Islet precursor cell (in vitro differentiated cells): Measurements from ENCODE around the gene ESYT2.

ENCODE experiments used
- DNase-seq: peaks from one replicate; pipeline ENCODE4 v3.0.0-alpha.2; 2018

ESYT2 gene

GRCh38 chr7:158738841-158739240 lies 90.5 kb downstream of the ESYT2 start:
- no peak for DNase-seq

- DNase-seq: no peak
These were observed 92.1 kb downstream of the ESYT2 start for GRCh38 chr7:158737064-158737695.

- no peak for DNase-seq
These were observed 93.4 kb downstream of the ESYT2 start for GRCh38 chr7:158735935-158736334.

- no peak for DNase-seq
These were observed 94.4 kb downstream of the ESYT2 start for GRCh38 chr7:158734861-158735260.

DNA sequence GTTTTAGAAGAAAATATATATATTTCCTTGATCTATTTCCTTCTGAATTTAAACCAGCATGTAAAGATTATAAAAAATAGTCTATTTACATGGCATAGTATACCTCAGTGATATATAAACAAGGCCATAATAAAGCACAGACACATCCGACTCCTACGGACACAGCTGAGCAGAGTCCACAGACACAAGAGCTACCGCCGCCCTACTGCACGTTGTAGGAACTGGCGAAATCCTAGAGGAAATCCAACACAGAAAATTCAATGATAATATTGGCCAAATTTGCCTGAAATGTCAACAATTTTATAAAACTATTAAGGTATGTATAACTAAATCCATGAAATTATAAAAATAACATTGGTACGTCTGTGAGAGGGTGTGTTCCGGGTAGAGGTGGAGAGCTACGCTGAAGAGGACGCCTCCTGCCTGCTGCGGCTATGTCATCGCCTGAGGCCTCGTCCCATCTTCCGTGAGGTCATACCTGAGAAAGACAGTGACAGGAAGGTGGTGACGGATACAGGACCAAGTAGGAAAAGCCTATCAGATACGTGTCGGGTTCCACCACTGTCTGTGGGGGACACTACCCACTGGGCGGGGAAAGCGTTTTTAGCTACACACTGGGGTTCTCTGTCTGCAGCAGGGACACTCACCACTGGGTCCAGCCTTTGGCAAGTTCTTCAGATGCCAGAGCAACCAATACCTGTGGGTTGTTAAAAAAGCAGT lies 95.4 kb downstream of the ESYT2 start:
- no peak for DNase-seq

- DNase-seq: no peak
These were observed 96.1 kb downstream of the ESYT2 start for GRCh38 chr7:158733220-158733519.

DNA sequence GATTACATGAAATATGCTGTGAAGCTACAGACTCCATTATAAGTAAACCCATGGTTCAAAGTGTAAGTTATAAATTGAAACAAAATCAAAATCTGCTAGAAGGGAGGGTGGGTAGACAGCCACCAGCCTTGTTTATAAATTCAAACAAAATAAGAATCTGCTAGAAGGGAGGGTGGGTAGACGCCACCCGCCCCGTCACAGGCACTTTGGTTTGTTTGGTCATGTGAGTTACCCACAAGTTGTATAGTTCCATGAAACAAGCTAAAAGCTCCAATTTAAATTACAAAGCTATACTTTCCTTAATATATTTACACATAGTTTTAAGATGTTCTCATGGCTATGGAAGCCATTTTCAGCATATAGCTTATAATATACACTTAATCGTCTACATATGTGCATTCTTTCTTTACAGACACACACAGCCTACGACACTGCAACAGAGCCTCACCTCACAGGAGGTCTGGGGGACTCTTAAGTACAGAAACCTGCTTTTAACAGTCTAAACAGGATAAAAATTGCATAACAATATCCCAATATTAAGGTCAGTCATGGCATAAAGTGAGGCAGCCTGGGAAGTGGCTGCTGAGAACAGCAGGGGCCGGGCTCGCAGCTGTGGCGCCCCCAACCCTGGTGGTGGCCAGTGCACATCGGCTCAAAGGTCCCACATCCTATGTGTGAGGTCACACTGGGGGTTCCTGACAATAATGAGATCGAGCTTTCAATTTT lies 96.7 kb downstream of the ESYT2 start:
- no peak for DNase-seq

DNA sequence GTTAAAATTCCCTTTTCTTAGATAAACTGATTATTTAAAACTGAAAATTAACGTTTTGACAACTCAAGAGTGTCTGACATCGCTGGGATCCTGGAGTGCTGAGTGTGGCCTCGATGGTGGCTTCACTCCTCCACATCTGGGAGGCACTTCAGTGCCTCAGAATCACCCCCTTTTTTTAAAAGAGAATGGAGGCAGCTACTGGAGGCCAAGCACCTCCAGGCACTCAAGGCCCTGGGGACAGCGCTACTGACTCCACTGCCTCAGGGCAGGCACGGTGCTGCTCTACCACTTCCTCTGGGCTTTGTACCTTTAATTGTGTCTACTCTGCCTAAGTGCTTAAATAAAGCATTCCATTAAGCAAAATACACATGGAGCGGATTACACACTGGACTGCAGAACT lies 97.5 kb downstream of the ESYT2 start:
- DNase-seq: no peak

DNA sequence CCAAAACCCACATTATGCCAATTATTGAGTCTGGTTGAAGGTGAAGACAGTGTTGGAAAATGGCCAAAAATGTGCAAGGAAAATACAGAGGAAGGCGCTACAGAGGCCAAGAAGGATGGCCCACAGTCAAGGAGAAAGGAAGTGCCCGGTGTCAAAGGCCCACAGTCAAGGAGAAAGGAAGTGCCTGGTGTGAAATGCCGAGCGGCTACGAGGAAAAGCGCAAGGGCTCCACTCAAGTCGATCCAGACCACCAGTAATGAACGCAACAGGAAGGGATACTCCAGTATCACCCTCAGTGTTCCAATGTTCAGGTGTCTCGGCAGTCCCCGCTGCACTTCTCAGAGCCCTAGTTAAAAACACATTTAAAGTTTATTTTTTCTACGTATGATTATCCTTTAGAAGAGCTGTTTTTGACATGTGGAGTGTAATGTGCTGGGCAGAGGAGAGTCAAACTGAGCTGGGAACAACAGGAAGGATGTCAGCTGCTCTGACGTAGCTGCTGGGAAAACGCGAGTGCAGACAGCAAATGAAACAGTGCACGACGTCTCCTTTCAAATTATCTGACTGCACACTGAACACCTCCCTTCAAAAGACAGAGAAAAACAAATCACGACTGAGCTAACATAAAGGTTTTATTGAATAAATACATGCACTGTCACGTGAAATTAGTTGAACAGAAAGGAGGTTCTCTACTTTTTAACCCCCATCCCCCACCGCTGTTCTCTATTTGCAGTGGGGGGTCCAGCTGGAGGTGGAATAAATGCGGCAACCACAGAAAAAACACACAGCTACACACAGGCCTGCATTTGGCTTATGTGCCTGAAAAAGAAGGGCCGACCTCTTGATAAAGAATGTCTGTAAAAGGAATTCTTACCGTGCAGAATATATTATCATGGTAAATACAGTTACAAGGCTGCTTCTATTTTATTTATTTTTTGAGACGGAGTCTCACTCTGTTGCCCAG lies 98.6 kb downstream of the ESYT2 start:
- DNase-seq: no peak

DNA sequence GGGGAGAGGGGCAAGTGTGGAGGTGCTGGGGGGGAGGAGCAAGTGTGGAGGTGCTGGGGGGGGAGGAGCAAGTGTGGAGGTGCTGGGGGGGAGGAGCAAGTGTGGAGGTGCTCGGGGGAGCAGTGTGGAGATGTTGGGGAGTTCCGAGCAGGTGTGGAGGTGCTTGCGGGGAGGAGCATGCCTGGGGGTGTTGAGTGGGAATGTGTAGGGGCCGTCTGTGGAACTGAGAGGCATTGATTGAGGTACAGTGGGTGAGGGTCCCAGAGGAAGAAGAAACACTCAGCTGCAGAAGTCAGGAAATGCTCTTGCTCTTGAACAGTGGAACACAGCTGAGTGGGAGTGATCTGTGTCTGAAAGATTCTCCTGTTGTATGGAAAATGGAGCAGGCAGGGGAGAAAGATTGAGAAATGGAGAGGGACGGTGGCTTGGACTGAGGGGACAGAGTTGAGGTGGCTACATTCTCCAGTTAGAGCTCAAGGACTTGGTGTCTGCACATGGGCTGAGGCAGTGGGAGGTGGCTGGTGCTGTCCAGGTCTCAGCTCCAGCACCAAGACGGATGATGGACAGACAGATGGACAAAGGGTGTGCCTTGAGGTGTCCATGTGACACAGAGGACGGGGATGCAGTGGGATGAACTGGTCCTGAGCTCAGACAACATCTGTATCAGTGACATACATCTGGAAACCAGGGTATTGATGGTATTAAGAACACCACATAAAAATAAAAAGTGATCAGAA lies 99.5 kb downstream of the ESYT2 start:
- no peak for DNase-seq

GRCh38 chr7:158728911-158729645 lies 100.2 kb downstream of the ESYT2 start:
- no peak for DNase-seq

GRCh38 chr7:158727690-158728089 lies 101.6 kb downstream of the ESYT2 start:
- DNase-seq: no peak

GRCh38 chr7:158726277-158726807 lies 103.0 kb downstream of the ESYT2 start:
- DNase-seq: no peak

DNA sequence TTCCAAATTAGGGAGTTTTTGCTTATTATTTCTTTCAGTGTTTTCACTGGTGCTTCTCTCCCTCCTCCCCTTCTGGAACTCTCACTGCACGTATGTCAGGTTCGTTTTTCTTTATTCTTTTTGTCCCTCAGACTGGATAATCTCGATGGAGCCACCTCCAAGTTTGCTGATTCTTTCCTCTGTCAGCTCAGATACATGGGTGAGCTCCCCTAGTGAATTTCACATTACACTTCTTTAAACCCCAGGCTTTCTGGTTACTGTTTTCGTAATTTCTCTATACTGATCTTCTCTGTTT lies 103.9 kb downstream of the ESYT2 start:
- no peak for DNase-seq

- DNase-seq: no peak
These were observed 104.4 kb downstream of the ESYT2 start for GRCh38 chr7:158724658-158725505.

DNA sequence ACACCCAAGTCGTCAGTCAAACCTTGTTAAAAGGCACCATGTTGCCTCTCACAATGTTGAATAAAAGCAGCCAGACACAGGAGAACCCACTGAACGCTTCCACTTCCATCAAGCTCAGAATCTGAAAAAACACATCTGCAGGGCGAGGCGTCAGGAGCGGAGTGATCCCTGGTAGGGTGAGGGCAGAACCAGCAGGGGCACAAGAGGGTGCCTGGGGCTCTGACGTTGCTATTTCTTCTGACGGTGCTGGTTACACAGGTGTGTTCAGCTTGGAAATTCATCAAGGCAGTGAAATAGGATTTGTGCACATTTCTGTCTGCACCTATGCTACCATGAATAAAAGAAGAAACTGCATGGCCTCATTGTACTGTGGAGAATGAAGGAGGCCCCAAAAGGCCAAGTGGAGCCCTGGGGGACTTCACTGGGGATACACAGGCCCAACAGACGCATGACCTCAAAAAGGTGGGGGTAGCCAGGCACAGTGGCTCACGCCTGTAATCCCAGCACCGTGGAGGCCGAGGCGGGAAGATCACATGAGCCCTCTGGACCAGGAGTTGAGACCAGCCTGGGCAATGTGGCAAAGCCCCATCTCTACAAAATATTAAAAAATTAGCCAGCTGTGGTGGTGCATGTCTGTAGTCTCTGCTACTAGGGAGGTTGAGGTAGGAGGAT lies 105.5 kb downstream of the ESYT2 start:
- DNase-seq: no peak

DNA sequence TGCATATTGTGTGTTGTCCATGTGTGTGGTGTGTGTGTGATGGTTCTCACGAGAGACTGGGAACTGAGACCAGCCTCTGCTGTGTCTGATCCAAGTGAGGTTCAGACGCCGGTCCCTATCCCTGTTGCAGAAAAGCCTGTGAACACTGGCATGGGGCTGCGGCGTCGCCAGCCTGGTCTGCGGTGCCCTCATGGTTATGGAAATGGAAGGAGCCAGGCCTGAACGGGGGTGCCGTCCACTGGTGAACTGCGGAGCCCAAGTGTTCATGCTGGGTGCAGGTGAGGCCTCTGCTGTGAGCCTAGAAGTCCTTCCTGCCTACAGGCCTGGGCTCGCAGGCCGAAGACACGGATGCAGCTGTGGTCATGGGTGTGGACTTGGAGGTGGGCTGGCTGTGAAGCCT lies 106.0 kb downstream of the ESYT2 start:
- DNase-seq: no peak

GRCh38 chr7:158722574-158723237 lies 106.6 kb downstream of the ESYT2 start:
- no peak for DNase-seq

- no peak for DNase-seq
These were observed 109.2 kb downstream of the ESYT2 start for GRCh38 chr7:158720112-158720511.

DNA sequence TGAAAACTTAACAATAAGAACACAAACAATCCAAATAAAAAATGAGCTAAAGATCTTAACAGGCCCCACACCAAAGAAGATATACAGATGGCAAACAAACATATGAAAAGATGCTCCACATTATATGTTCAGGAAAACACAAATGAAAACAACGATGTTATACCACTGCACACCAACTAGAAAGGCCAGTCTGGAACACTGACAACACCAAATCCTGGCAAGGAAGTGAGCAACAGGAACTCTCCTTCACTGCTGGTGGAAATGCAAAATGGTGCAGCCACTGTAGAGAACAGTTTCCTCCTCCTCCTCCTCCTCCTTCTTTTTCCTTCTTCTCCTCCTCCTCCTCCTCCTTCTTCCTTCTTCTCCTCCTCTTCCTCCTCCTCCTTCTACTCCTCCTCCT lies 112.5 kb downstream of the ESYT2 start:
- no peak for DNase-seq
